HepG2 (cell line): Measurements from ENCODE around the gene DIMT1. TPM values are rescaled to one million over a fixed set of nuclear protein-coding genes. Genes with fewer than 3 reads are reported as not detected.

ENCODE experiments used
- ARID2 ChIP-seq: sonication (generic); formaldehyde crosslinking; IDR thresholded peaks from 2 replicates; pipeline ENCODE4 v1.8.1; 2022; ENCODE audit warnings: mild to moderate bottlenecking, missing genetic modification reagents, borderline replicate concordance
- CBX2 ChIP-seq, 2 experiments: fragments of 200-600 bp in 1 of 2; sonication (generic); formaldehyde crosslinking in 1 of 2; IDR thresholded peaks; 2 replicates each; pipeline versions ENCODE4 v1.7.0 to v1.8.1; 2018 to 2022; ENCODE audit warnings: low read depth in 2 of 2, low read length in 1 of 2, mild to moderate bottlenecking in 1 of 2, missing genetic modification reagents in 1 of 2
- FOXA1 ChIP-seq, 2 experiments: fragments of 450-650 bp in 1 of 2; sonication (generic) in 1 of 2; formaldehyde crosslinking in 1 of 2; IDR thresholded peaks; 2 replicates each; pipeline versions ENCODE4 v1.4.0 to v1.6.1; 2016 to 2020; ENCODE audit warnings: missing genetic modification reagents in 1 of 2
- FOXC1 ChIP-seq: sonication (generic); formaldehyde crosslinking; IDR thresholded peaks from 2 replicates; pipeline ENCODE4 v1.8.0; 2022; ENCODE audit warnings: mild to moderate bottlenecking, missing genetic modification reagents, borderline replicate concordance
- FOXP1 ChIP-seq, 2 experiments: fragments of 450-650 bp in 1 of 2; IDR thresholded peaks; 2 replicates each; pipeline ENCODE4 v1.6.1; 2017 to 2018; ENCODE audit warnings: antibody characterized with exemption in 1 of 2
- HDAC2 ChIP-seq: sonication (generic); formaldehyde crosslinking; IDR thresholded peaks from 2 replicates; pipeline ENCODE4 v1.4.0; 2020; ENCODE audit warnings: missing genetic modification reagents
- HOXA5 ChIP-seq: sonication (generic); formaldehyde crosslinking; IDR thresholded peaks from 2 replicates; pipeline ENCODE4 v1.4.0; 2020; ENCODE audit warnings: missing genetic modification reagents
- KAT2B ChIP-seq: fragments of 150-350 bp; IDR thresholded peaks from 2 replicates; pipeline ENCODE4 v1.6.1; 2014; ENCODE audit warnings: low read depth, low read length, borderline replicate concordance
- KDM1A ChIP-seq: IDR thresholded peaks from 2 replicates; pipeline ENCODE4 v1.6.1; 2016; ENCODE audit warnings: missing compliant biosample characterization
- NFIB ChIP-seq: sonication (generic); formaldehyde crosslinking; IDR thresholded peaks from 2 replicates; pipeline ENCODE4 v1.9.0; 2021; ENCODE audit warnings: missing genetic modification reagents, mild to moderate bottlenecking, borderline replicate concordance
- POLR2A ChIP-seq, 2 experiments: IDR thresholded peaks; 2 replicates each; pipeline ENCODE4 v1.6.1; 2011; ENCODE audit warnings: low read depth in 2 of 2, low read length in 2 of 2, mild to moderate bottlenecking in 1 of 2, moderate library complexity in 1 of 2; ENCODE audit not compliant: insufficient read depth in 1 of 2
- ZBTB38 ChIP-seq: sonication (generic); formaldehyde crosslinking; IDR thresholded peaks from 2 replicates; pipeline ENCODE4 v1.5.1; 2020; ENCODE audit warnings: mild to moderate bottlenecking, missing genetic modification reagents
- ZBTB8A ChIP-seq: sonication (generic); formaldehyde crosslinking; IDR thresholded peaks from 2 replicates; pipeline ENCODE4 v1.4.0; 2020; ENCODE audit warnings: mild to moderate bottlenecking, low read depth, missing genetic modification reagents, borderline replicate concordance
- ZNF407 ChIP-seq: sonication (generic); formaldehyde crosslinking; IDR thresholded peaks from one replicate; pipeline ENCODE4 v1.5.1; 2020; ENCODE audit warnings: mild to moderate bottlenecking, missing genetic modification reagents; ENCODE audit errors: not compliant biosample characterization
- ZNF562 ChIP-seq: sonication (generic); formaldehyde crosslinking; IDR thresholded peaks from 2 replicates; pipeline ENCODE4 v1.8.0; 2022; ENCODE audit warnings: missing genetic modification reagents, borderline replicate concordance
- ZNF746 ChIP-seq: sonication (generic); formaldehyde crosslinking; IDR thresholded peaks from 2 replicates; pipeline ENCODE4 v1.8.0; 2022; ENCODE audit warnings: mild to moderate bottlenecking, missing genetic modification reagents
- ZNF766 ChIP-seq: sonication (generic); formaldehyde crosslinking; IDR thresholded peaks from 2 replicates; pipeline ENCODE4 v1.5.0; 2020; ENCODE audit warnings: missing genetic modification reagents, borderline replicate concordance
- polyA plus RNA-seq, 8 experiments: library from polyadenylated mRNA; depleted of rRNA in 3 of 8; stranded (reverse) in 7 of 8; unstranded in 1 of 8; fragments of >200 nt; fragmentation: Illumina TruSeq in 4 of 8; extraction: Trizol in 4 of 8; gene quantifications; 2 replicates each; pipeline versions ENCODE4 v1.2.1 to v1.2.3, GENCODE V29; 2011 to 2016; ENCODE audit warnings: low read depth in 4 of 8, missing spikeins in 1 of 8, mixed read lengths in 1 of 8; ENCODE audit not compliant: insufficient read depth in 1 of 8
- total RNA-seq, 5 experiments: library from RNA; depleted of rRNA; stranded (reverse); fragments of >200 nt; fragmentation: Illumina TruSeq; extraction: Trizol; gene quantifications; 2 replicates each; pipeline ENCODE4 v1.2.3, GENCODE V29; 2016; ENCODE audit warnings: low read depth in 1 of 5
- TF ChIP-seq, protein P1 (sequence below): IDR thresholded peaks from 2 replicates; pipeline ENCODE4 v1.6.1; 2016; ENCODE audit warnings: low read depth, control low read depth
- TF ChIP-seq, protein P2 (sequence below): sonication (generic); formaldehyde crosslinking; IDR thresholded peaks from 2 replicates; pipeline ENCODE4 v1.5.1; 2020; ENCODE audit warnings: missing genetic modification reagents, mild to moderate bottlenecking, borderline replicate concordance

Gene DIMT1
- total and polyA plus RNA-seq, 2 of the 13 experiments (the other 11 are each of a cell fraction or from before 2014, with no cell fraction given): 16.1 to 35.2 TPM

DNA sequence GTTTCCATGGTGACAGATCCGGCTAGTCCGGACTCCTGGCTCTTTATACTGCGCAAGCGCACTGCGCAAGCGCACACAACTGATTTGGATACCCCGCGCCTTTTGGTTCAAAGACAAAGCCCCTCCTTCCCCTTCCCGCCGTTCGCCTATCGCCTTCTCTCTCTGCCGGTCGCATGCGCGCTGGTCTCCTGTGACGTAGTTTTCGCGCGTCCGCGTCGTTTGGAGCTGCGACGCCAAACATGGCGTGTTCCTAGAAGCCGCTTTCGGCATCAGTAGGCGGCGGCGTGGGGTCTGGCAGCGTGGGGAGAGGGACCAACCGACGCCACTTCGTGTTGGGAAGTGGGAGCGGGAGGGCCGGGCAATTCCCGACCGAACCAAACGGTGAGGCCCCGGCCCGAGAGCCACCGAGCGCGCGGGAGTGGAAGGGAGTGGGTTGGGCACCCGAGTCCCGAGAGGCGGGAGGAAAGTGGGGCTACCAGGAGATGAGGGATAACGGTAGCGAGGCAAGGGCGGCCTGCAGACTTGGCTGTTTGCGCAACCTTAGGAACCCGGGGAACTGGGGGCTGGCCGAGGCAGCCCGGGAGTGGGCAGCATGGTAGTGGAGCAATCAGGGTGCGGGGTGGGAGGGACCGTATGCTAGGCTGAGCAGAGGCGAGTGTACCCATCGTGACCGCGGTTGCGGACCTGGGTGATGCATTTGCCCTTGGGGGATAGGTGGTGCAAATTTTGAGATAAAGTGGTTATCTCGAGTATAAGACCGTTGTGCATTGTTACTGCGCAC, 9.0 kb upstream of the DIMT1 start, which contains the start of gene IPO11 (continued):
- TF ChIP-seq ZBTB8A (CRISPR knock-in tag) (no peak), HOXA5 (CRISPR knock-in tag) (peak; percentile 38; the same call in 1 of the 2 replicates), KAT2B (no peak), ZNF407 (CRISPR knock-in tag) (peak; percentile 46), CBX2 (IDR thresholded peaks at IDR 0.05; ENCODE audit: low read depth, low read length) (no peak), CBX2 (CRISPR knock-in tag; IDR thresholded peaks at IDR 0.05; ENCODE audit: low read depth) (no peak), ZNF766 (CRISPR knock-in tag) (no peak), FOXA1 (IDR thresholded peaks at IDR 0.05) (no peak), FOXA1 (CRISPR knock-in tag; IDR thresholded peaks at IDR 0.05) (peak; percentile 22; the same call in 1 of the 2 replicates), ZBTB38 (CRISPR knock-in tag) (peak; percentile 63; the same call in 1 of the 2 replicates), KDM1A (CRISPR knock-in tag) (no peak), NFIB (no peak), POLR2A (IDR thresholded peaks at IDR 0.05; ENCODE audit: insufficient read depth in 1 of 2, low read depth in 2 of 2, low read length in 2 of 2) (peak; percentile 71 to 83), FOXC1 (CRISPR knock-in tag) (peak; percentile 79), ZNF746 (no peak), ZNF562 (CRISPR knock-in tag) (no peak), ARID2 (CRISPR knock-in tag) (peak; percentile 69; the same call in 1 of the 2 replicates), HDAC2 (CRISPR knock-in tag) (peak; percentile 93), FOXP1 (IDR thresholded peaks at IDR 0.05) (no peak), FOXP1 (CRISPR knock-in tag; IDR thresholded peaks at IDR 0.05) (no peak)
- TF ChIP-seq, protein P1, sequence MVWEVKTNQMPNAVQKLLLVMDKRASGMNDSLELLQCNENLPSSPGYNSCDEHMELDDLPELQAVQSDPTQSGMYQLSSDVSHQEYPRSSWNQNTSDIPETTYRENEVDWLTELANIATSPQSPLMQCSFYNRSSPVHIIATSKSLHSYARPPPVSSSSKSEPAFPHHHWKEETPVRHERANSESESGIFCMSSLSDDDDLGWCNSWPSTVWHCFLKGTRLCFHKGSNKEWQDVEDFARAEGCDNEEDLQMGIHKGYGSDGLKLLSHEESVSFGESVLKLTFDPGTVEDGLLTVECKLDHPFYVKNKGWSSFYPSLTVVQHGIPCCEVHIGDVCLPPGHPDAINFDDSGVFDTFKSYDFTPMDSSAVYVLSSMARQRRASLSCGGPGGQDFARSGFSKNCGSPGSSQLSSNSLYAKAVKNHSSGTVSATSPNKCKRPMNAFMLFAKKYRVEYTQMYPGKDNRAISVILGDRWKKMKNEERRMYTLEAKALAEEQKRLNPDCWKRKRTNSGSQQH: peak; percentile 94
- TF ChIP-seq, protein P2, sequence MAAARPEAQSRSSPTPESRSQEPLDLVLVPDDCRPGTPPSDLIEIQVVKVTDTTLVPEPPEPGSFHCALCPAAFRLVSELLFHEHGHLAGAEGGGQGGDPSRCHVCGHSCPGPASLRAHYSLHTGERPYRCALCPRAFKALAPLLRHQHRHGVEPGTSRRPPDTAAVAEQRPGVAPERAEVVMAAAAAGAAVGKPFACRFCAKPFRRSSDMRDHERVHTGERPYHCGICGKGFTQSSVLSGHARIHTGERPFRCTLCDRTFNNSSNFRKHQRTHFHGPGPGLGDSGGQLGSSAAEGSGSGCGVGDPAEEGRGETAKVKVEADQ (CRISPR knock-in tag): 0 out of 2 replicates have a peak, but pooled peaks have one; percentile 57
